Inflammatory macrophage (primary cell): ENCODE results near the gene TGM4.
A peak's percentile ranks its signal among the peaks of the same experiment; 100 is the strongest.
"Not testable (repeated sequence)": the region's sequence is repeated elsewhere in the genome, so short reads cannot be mapped to it uniquely, and the experiment has no call there.

Source experiments
- DNase-seq, 2 donors: peaks; one replicate each; pipeline ENCODE4 v3.0.0-alpha.2; 2020 to 2022
- total RNA-seq, 18 experiments: gene quantifications; one replicate each; lab custom pipeline; 2026; ENCODE audit warnings: mixed read lengths in 6 of 18, inconsistent platforms in 2 of 18; lab: John Stamatoyannopoulos, UW

TGM4 gene
- 0 to 0.16 (median 0) reads per million in 18 experiments for total RNA-seq

DNA sequence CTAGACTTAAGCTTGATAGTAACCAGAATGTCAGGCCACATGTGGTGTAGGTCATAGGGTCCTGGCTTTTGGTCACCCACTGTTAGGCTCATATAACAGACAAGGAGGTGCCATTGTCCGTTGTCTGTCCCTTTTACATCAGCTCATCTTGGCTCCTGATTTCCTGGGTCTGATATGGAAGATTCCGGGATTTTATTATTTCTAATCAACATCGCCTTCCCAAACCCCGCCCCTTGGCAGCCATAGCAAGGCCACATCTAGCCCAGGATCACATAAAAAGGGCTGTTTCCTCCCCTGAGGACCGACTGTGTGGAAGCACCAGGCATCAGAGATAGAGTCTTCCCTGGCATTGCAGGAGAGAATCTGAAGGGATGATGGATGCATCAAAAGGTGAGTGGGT is at the start of gene TGM4:
Gene TGM4, plus strand, starts transcription at position 301 of the 400 bp plus-strand sequence. Its CDS starts 71 bp downstream, at position 372.
- no peak for DNase-seq

DNA sequence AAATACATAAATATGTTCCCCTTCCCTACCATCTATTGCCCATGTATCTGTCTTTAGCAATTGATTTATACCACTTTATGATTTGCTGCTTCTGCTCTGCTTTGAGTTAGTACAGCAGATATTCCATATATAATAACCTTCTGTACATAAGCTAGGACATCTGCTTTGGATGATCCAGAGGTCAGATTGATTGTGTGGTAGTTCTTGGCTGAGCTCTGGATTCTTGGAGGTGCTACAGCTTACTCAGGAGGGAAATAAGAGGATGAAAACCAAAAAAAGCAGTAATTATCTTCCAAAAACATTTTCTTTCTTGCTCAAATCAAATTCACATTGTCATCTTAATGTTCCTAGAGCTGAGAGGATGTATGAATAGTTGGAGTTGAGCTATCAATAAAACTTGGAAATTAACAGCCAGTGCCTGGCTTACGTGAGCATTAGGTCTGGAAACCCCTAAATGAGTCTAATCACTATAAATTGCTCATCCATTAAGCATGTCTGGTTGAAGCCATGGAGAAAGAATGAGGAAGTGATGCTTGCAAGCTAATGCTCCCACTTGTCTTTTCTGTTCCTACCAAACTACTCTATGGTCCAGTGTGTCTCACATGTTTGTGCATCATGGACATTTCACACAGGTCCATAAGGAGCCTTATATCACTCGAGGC is 49.0 kb upstream of the TGM4 start:
- DNase-seq = peak in 1 of 2 donors; percentile 27

DNA sequence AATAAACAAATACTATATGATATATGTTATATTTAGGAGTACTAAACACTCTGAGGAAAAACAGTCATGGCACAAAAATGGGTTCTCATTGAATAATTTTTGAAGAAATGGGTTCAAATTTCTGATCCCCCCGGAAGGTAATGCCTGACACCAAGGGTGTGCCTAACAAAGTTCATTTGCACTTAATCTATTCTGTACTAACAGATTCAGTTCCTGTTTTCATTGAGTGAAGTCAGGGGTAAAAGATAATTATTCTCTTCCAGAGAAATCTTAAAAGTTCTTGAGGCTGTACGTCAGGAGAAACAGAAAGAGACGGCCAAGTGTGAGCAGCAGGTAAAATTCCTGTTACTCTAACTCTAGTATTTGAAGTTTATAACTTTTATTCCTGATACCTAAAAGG is 47.2 kb upstream of the TGM4 start:
- DNase-seq = no peak

DNA sequence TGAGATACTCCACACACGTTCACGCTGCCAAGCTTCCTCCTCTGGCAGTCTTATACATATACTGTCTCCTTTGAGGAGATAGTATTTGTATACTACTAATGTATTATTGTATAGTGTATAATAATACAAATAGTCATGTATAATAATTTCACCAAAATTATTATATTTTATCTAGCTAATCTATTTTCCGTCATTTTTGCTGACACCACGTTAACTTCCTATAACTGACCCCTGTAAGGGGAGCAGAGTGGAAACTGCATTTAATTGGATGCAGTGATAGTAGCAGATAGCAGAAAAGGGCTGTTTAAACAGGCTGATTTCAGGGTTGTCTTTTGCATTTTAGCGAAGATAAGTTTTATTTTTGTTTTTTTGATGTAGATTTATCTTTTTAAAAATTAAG is 43.2 kb upstream of the TGM4 start:
- no peak for DNase-seq

DNA sequence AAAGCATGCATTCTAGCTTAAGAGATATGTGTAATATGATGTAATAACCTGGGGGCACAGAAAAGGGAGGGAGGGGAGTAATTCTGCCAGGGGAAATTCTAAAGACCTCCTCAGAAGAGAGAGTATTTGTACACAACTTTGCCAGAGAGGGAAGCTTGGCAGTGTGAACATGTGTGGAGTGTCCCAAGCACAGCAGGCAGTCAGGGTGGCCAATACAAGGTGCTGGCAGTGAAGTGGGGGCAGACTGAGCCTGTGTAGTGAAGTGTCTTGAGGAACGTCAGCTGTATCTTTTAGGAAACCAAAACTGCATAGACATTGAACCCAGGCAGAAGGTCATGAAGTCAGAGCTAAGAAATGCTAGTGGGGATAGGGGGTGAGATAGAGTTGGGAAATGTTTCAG is 42.4 kb upstream of the TGM4 start:
- DNase-seq = no peak

DNA sequence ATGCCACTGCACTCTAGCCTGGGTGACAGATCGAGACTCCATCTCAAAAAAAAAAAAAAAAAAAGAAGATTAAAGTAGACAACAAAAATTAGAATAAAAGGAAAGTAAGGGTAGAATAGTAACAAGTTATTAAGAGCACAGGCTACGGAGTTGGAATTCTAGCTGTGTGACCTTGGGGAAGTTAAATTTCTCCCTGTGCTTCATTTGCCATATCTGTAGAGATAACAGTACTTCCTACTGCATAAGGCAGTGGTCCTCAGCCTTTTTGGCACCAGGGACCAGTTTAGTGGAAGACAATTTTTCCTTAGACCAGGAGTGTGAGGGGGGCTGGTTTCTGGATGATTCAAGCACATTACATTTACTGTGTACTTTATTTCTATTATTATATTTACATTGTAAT is 41.4 kb upstream of the TGM4 start:
- DNase-seq = no peak

DNA sequence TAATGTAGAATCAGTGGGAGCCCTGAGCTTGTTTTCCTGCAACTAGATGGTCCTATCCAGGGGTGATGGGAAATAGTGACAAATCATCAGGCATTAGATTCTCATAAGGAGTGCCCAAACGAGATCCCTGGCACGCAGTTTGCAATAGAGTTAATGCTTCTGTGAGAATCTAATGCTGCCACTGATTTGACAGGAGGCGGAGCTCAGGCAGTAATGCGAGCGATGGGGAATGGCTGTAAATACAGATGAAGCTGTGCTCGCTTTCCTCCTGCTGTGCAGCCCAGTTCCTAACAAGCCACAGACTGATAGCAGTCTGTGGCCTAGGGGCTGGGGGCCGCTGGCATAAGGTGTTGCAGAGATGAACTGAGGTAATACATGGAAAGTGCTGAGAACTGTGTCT is 41.0 kb upstream of the TGM4 start:
- DNase-seq = no peak

DNA sequence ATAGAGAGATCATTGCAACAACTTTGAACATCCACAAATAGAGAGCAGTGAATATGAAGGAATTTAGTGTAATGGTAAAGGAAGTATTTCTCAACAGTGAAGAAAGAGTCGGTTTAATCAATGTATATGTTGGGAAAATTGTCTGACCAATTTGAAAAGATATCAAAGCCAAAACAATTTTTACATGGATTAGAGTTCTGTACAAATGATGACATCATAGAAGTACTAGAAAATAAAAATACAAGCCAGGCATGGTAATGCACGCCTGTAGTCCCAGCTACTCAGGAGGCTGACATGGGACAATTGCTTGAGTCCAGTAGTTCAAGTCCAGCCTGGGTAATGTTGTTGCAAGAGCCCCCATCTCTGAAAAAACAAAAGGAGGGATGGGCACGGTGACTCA is 38.7 kb upstream of the TGM4 start:
- no peak for DNase-seq

DNA sequence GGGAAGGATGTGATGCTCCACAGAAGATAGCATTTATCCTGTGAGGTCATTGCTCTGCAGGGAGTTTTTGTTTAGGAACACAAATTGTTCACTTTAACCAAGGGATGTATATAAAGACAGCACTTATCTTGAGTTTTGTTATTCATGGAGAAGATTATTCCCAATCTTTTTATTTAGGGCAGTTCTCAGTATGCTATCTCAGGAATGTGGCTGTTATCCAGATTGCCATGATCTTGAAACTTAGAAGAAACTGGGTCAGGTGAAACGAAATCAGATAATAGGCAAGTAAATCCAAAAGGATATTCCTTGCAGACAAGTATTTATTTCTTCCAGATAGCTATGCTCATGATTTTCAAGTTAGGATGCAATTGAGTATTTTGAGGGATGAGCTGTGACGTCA is 32.0 kb upstream of the TGM4 start:
- no peak for DNase-seq

DNA sequence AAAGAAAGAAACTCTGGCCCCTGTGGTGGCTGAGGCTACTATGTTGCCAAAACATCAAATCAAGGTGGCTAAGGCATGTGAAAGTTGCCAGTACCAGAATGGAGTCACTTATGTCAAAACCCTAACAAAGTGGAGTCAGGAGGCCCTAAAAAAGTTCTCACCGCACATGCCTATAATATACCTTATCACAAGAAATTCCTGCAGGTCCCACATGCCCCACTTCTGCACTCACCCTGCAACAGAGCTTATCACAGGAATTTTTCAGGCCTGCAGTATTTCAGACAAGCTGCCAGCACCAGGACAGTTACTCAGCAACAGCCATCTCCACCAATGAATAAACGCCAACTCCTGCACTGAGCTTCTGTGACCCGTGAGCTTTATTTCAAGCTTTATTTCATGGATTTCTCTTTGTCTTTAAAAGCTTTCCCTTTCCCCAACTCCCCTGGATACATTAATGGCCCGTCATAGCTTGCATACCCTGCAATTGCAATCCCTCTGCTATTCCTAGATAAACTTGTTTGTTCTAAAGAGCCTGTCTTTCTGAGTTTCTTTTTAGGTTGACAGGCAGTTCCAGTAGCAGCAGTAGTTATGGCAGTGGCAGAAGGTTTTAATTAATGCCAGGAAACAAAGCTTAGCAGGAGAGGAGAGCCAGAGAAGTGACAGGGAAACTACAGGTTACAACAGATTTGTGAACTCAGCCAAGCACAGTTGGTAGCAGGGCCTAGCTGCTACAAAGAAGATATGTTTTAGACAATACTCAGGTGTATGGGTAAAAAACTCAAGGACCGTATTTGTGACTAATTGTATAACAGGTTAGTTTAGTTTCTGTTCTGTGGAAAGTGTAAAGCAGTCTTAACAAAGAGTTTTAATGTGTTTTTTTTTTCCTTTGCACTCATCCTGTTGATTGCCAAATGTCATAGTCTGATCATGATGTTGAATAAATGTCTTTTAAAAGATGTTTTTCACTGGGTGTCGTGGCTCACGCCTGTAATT is 28.6 kb upstream of the TGM4 start:
- DNase-seq = no peak

DNA sequence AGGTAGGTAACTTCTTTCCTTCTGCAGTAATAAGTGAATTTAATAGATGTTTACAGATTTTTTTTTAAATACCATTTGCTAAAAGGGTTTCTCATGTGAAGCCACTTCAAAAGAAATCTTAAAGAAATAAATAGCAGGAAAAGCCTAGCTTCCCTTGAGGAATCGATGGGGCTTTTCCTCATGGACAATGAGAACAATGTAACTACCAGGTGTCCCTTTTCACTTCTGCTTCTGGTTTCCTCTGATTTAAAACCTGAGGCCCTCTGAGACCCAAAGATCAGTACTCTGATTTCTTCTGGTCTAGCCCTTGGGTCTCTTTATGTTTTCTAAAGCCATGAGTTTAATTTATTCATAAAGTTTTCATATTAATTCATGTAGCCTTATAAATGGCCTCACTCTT is 25.8 kb upstream of the TGM4 start:
- DNase-seq = no peak

DNA sequence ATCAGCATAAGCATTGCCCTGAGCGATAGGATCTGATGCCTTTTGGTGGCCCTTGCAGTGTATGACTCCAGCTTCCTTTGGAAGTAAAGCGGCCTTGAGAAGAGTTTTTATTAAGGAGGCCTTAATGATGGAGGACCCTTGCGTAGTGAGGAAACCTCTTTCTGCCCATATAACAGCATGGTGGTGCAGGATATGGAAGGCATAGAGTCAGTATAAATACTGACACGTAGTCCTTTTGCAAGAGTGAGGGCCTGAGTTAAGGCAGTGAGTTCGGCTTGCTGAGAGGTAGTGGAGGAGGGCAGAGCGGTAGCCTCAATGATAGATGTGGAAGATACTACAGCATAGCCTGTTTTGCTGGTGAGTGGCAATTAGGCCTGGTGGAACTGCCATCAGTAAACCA is 17.7 kb upstream of the TGM4 start:
- not testable (repeated sequence) for DNase-seq

DNA sequence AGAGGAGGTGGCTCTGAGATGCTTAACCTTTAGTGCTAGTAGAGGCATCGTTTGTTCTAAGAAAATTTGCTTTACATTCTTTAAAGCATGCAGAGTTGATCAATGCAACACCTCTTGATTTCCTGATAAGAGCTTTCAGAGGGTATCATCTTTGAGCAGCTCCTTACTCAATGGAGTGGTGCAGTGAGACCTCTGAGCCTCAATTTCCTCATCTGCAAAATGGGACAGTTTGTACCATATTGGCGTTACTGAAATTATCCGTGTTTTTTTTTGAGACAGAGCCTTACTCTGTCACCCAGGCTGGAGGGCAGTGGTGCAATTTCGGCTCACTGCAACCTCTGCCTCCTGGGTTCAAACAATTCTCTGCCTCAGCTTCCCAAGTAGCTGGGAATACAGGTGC is 14.3 kb upstream of the TGM4 start:
- DNase-seq = no peak

DNA sequence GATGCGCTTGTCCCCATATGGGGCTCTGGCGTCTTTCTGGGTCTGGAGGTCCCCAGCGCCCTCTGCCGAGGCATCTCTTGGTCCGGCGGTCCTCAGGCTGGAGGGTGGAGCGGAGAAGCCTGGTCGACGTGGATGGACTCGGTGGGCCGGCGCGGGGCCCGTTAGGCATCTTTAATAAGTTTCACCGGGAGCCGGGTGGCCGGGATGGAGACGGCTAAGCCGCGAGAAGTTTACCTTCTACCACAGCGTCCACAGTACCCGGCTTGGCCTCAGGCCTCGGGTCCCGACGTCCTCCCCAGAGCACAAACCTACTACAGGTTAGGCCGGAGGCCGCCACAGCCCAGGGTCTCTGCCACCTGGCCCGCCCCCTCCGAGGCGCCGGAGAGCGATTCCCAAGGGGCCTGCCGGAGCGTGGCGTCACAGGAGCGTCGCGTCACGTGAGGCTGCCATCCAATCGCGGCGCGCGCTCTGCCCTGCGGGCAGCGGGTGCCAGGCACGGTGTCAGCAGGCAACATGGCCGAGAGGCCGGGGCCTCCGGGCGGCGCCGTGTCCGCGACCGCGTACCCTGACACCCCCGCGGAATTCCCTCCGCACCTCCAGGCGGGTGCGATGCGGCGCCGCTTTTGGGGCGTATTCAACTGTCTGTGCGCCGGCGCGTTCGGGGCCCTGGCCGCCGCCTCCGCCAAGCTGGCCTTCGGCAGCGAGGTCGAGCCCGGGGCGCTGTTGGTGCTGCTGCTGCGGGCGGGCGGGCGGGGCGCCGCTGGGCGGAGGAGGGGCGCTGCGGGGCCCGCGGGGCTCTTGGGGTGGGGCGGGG is 12.8 kb upstream of the TGM4 start, which contains the start of gene TMEM42:
Gene TMEM42, plus strand, starts transcription at position 501 of the 814 bp plus-strand sequence. Its CDS starts 13 bp downstream, at position 514.
- peak; percentile 85 to 92 for DNase-seq

DNA sequence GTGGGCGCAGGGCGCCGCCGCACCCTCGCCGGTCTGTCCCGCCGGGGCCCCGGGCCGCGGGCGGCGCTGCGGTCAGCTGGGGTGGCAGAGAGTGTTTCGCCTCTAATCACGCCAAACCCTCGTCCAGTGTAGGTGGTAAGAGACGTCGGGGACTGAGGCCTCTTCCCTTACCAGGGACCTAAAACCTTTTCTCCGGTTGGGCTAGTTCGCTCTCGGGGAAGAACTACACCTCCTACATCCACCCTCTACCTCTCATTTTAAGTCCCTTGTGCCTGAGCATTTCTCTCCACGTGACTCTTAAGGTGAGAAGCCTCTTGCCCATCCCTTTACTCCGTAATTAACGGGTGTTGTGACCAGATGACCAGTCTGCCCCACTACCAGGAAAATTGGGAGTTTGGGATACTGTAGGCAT is 12.2 kb upstream of the TGM4 start:
- peak; percentile 11 to 45 for DNase-seq

DNA sequence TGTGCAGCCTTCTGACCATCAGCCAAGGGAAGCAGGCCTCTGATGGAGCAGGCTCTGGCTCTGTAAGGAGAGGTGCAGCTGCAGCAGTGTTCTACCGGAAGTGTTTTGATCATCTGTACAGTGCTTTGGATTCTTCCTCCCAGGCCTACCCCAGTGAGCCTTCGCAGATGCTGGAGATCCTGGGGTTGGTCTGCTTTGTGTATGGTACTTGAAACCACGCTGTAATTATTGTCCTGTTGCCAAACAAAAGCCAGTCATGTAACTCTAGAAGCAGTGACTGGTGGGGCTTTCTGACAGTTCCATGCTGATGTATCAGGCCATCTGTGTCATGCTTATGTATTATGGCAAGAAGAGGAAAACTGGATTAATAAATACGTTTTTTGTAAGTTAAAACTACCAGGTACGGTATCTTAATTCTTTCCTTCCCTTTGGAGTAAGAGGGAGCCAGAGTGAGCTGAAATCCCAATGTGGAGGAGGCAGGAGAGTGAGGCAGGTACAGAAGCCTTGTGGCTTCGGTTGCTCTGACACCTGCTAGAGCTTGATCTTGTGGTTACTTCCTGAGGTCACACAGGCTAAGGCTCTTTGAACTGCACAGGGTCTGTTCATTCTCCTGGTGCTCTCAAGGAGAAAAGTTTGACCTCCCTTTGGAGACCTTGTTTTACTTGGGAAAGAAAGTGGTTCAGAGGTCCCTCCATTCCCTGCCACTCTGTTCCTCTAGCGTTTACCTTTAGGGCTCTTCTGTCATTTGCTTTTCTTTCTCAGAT is 9.0 kb upstream of the TGM4 start:
- DNase-seq = no peak

DNA sequence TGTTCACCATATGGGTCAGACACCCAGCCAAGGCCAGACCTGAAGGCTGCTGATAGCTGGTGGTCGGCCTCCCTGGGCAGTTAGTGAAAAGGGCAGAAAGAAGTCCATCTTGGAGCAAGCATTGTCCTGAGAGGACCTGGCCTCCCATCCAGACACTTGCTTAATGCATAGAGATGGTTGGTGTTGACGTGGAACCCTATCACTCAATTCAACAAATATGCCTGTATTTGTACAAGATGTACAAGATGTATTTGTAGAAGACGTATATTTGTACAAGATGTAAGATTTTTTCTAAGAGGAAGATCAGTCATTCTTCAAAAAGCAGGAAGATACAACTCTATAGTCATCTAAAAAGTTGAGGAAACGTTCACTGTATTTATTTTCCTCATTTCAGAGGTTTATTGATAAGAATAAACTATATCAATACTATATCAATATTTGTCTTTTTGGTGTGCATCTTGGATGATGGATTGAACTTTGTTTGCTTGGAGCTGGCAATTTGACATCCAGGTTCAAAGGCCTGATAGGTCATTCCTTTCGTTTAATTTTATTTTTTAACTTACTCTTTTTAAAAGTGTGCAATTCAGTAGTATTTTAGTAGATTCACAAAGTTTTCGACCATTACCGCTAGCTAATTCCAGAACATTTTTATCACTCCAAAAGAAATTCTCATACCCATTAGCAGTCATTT is 6.8 kb upstream of the TGM4 start:
- no peak for DNase-seq

DNA sequence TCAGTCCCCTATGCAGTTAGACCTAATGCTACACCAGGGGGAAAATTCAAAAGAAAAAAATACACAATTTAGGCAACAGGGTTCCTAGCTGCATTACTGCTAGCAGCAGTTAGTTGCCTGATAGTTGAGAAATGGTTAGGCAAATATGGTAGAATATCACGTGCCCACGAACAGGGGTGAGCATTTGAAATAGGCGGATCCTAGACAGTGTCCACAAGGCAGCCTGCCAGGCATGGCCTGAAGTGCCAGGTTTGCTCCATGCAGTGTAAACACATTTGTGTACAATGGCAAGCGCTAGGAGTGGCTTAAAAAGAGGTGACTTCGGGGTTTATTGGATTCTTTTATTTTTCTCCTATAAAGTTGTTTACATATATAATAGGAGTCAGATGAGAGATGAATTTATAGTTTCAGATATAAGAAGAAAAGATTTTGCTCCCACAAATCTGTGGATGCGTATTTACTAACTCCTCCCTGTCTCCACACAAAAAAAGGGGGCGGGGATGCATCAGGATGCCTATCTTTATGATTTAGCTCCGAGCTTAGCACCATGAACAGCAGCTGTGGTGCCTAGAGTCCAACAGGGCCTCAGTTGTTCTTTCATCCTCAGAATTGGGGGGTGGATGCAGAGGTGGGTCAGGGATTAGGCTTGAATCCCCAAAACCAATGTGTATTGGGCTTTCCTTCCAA is 3.9 kb upstream of the TGM4 start:
- no peak for DNase-seq

DNA sequence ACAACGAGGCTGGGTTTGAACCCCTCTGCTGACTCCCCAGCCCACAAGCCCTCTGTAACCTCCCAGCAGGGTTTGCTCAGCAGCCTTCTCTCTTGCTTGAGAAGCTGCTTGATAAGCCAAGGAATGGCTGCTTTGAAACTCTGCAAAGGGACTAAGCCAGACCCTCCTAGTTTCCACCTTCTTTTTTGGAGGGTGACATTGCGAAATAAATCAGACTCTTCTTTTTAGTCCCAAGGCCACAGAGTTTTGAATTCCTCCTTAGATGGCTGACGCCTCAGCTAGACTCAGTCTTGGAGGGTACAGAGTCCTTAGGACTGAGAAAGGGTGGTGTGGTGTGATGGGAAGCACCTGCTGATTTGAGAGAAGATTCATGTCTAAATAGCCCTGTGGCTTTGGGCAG is 1.2 kb downstream of the TGM4 start:
- no peak for DNase-seq

DNA sequence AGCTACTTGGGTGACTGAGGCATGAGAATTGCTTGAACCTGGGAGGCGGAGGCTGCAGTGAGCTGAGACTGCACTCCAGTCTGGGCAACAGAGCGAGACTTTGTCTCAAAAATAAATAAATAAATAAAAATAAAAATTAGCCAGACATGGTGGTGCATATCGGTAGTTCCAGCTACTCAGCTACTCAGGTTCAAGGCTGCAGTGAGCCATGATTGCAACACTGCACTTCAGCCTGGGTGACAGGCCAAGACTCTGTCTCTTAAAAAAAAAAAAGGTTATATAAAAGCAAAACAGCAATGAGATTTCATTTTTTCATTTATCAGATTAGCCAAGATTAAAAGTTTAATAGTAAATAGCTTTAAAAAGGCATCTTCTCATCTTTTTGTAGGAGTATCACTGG is 2.9 kb downstream of the TGM4 start:
- DNase-seq = no peak

DNA sequence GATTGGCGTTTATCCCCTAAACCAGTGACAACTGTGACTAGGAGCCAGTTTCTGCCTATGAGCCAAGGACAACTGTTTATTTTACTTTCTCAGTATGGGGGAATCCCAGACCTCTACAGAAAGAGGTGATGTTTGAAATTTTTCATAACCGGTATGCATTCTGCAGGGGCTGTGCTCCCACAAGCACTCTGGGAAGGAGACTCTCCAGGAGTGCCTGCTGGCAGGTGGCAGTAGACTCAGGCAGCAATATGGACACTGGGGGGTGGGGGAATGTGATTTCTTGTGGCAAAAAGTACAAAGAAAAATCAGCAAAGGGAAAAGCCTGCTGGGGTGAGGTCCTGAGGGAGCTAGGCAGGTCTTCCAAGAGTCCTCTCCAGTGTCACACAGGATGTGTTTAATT is 5.9 kb downstream of the TGM4 start:
- DNase-seq = no peak
